Measurements from ENCODE around the gene CTNNAL1. TPM values are rescaled to one million over a fixed set of nuclear protein-coding genes. Genes with fewer than 3 reads are reported as not detected.
"Not testable (repeated sequence)": the region's sequence is repeated elsewhere in the genome, so short reads cannot be mapped to it uniquely, and the experiment has no call there.

CTNNAL1 gene
- total RNA-seq, 2 donors from 2014 or later: 24.4 to 25.7 TPM

- no peaks in the 10 kb centered on the region for H3K27me3 Mint-ChIP-seq
- peaks cover 8% of the 10 kb centered on the region for H3K4me1 Mint-ChIP-seq
- no peak overlapping the region for H3K27ac Mint-ChIP-seq
- no peaks in the 10 kb centered on the region for H3K9me3 Mint-ChIP-seq
- ATAC-seq (replicated peaks): no peak
- no peak overlapping the region for H3K4me3 Mint-ChIP-seq
- peaks cover 99% of the 10 kb centered on the region for H3K36me3 Mint-ChIP-seq (ENCODE audit: low read depth)
Observed at GRCh38 chr9:108910402-108910801, 102.9 kb downstream of the CTNNAL1 start.

GRCh38 chr9:108905494-108905893, 107.8 kb downstream of the CTNNAL1 start:
- Mint-ChIP-seq H3K27ac (no peak overlapping the region), H3K27me3 (no peaks in the 10 kb centered on the region), H3K4me3 (no peak overlapping the region), H3K4me1 (no peaks in the 10 kb centered on the region), H3K9me3 (no peaks in the 10 kb centered on the region), H3K36me3 (ENCODE audit: low read depth) (peaks cover 100% of the 10 kb centered on the region)
- no peak for ATAC-seq (replicated peaks)

DNA sequence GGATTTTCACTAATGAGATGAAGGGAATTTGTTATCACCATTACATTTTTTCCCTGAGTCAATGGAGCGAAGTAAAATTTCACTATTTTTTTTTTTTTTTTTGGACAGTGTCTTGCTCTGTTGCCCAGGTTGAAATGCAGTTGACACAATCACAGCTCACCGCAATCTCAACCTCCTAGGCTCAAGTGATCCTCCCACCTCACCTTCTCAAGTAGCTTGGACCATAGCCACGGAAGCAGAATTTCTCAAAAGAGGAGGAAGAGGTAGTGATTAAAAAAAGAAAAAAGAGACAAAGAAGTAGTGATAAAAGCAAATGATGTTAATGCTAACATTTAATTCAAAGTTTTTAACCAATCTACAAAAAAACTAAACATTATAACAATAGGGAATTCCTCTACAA, 109.1 kb downstream of the CTNNAL1 start:
- peaks cover 100% of the 10 kb centered on the region for H3K36me3 Mint-ChIP-seq (ENCODE audit: low read depth)
- H3K27me3 Mint-ChIP-seq: no peaks in the 10 kb centered on the region
- no peaks in the 10 kb centered on the region for H3K4me1 Mint-ChIP-seq
- H3K27ac Mint-ChIP-seq: no peak overlapping the region
- no peaks in the 10 kb centered on the region for H3K9me3 Mint-ChIP-seq
- H3K4me3 Mint-ChIP-seq: no peak overlapping the region
- ATAC-seq (replicated peaks): no peak

- Mint-ChIP-seq H3K27me3 (no peaks in the 10 kb centered on the region), H3K4me1 (no peaks in the 10 kb centered on the region), H3K36me3 (ENCODE audit: low read depth) (peaks cover 100% of the 10 kb centered on the region), H3K27ac (no peak overlapping the region), H3K4me3 (no peak overlapping the region), H3K9me3 (no peaks in the 10 kb centered on the region)
- ATAC-seq (replicated peaks): no peak
Observed at GRCh38 chr9:108903420-108904103, 109.7 kb downstream of the CTNNAL1 start.

DNA sequence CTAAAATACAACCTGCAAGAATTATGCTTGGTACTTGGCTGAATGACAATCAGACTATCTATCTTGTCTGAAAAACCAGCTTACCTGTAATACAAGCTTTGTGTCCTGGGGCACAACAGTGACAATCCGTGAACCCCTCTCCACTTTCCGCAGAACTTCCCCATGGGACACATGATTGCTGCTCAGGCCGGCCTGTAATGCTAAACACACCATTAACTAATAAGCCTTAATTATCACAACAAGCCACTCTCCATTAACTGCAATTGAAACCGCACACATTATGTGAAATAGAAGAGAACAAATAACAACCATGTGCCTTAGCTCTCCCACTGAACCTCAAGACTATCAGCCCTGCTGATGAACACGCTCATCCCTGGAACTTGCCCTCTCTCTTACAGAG, 113.1 kb downstream of the CTNNAL1 start:
- Mint-ChIP-seq H3K27ac (no peak overlapping the region), H3K4me1 (no peaks in the 10 kb centered on the region), H3K27me3 (no peaks in the 10 kb centered on the region), H3K36me3 (ENCODE audit: low read depth) (peaks cover 100% of the 10 kb centered on the region), H3K9me3 (no peaks in the 10 kb centered on the region), H3K4me3 (no peak overlapping the region)
- no peak for ATAC-seq (replicated peaks)

- not testable (repeated sequence) for H3K27ac Mint-ChIP-seq; H3K9me3 Mint-ChIP-seq; H3K4me1 Mint-ChIP-seq; H3K4me3 Mint-ChIP-seq; H3K27me3 Mint-ChIP-seq; ATAC-seq (replicated peaks)
- H3K36me3 Mint-ChIP-seq (ENCODE audit: low read depth): peaks cover 100% of the 10 kb centered on the region
Observed at GRCh38 chr9:108899023-108899695, 114.1 kb downstream of the CTNNAL1 start.

DNA sequence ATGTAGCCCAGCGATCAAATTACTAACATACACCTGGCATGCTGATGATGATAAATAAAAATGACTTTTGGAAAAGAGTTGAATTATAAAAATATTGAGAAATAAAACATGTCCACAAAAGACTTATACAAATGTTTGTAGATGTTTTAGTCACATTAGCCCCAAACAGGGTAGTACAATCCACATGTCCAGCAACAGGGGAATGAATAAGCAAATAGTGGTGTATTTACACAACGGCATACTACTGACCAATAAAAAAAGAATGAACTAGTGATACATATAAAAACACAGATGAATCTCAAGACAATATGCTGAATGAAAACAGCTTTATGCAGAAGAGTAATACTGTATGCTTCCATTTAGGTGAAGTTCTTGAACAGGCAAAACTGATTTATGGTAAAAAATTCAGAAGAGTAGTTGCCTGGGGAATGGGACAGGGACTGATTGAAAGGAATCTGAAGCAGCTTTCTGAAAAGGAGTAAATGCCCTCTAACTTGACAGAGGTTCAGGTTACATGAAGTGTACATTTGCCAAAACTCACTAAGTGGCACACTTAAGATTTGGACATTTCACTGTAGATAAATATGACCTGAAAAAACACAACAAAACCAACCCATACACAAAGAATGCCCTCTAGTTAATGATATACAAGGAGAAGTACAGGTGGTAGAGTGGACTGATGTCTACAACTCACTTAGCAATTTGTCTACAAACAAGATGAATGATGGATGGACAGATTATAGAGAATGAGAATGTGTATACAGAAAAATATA, 115.8 kb downstream of the CTNNAL1 start:
- Mint-ChIP-seq H3K27me3 (no peaks in the 10 kb centered on the region), H3K27ac (no peak overlapping the region), H3K9me3 (no peaks in the 10 kb centered on the region), H3K4me1 (no peaks in the 10 kb centered on the region), H3K4me3 (no peak overlapping the region), H3K36me3 (ENCODE audit: low read depth) (peaks cover 100% of the 10 kb centered on the region)
- ATAC-seq (replicated peaks): no peak

DNA sequence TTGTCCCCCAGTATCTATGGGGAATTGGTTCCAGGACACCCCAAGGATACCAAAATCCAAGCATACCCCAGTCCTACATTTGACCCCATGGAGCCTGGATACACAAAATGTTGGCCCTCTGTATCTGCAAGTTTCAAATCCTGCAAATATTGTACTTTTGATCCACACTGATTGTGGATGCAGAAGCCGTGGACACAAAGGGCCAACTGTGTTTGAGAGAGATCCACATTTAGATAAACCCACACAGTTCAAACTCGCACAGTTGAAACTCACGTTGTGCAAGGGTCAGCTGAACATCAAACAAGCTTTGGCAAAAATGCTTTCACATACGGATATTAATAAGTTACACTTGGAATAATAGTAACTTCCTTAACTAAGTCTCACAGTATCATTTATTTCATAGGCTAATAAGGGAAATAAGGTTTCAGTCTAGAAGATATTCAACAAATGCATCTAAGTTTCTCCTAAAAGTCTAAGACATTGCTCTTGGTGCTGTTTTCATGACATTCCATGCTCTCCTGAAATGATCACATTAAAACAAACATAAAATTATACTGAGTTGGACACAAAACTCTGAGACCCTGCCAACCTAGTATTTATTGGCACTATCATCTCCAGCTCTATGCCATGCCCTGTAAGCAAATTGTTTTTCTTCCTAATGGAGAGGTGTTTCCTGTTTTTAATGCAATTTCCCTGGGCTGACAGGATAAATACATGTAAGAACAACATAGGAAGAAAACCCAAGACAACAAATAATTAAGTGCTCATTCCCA, 118.9 kb downstream of the CTNNAL1 start:
- no peak overlapping the region for H3K27ac Mint-ChIP-seq
- H3K27me3 Mint-ChIP-seq: no peaks in the 10 kb centered on the region
- ATAC-seq (replicated peaks): no peak
- H3K4me3 Mint-ChIP-seq: no peak overlapping the region
- peaks cover 100% of the 10 kb centered on the region for H3K36me3 Mint-ChIP-seq (ENCODE audit: low read depth)
- no peaks in the 10 kb centered on the region for H3K4me1 Mint-ChIP-seq
- no peaks in the 10 kb centered on the region for H3K9me3 Mint-ChIP-seq

Other genes starting within 250 kb of the CTNNAL1 start
- gene ACTL7B, start 157.5 kb downstream of the CTNNAL1 start, total RNA-seq: under 1 TPM; 0.11 TPM
- gene ACTL7A, start 151.2 kb downstream of the CTNNAL1 start, total RNA-seq: not detected
- 10 to 100 TPM; 19.7 to 30.1 TPM for gene ELP1, start 79.4 kb downstream of the CTNNAL1 start, total RNA-seq
- gene ABITRAM, start 79.1 kb downstream of the CTNNAL1 start, total RNA-seq: 10 to 100 TPM; 11.6 to 14.8 TPM
- 10 to 100 TPM; 19.3 to 22.3 TPM for gene TMEM245, start 106.4 kb upstream of the CTNNAL1 start, total RNA-seq
- not detected for gene FRRS1L, start 153.8 kb upstream of the CTNNAL1 start, total RNA-seq

All from activated T-helper 17 cell treated with anti-CD3 and anti-CD28 coated beads, Interleukin-2, amount 50 U/mL, for 72 hours (primary cell).